Measurements from ENCODE around the gene NKX2-2. TPM values are rescaled to one million over a fixed set of nuclear protein-coding genes. Genes with fewer than 3 reads are reported as not detected.

NKX2-2 gene
- total and polyA plus RNA-seq, 2 donors (not counting 3 experiments of a cell fraction or from before 2014, with no cell fraction given) = not detected

DNA sequence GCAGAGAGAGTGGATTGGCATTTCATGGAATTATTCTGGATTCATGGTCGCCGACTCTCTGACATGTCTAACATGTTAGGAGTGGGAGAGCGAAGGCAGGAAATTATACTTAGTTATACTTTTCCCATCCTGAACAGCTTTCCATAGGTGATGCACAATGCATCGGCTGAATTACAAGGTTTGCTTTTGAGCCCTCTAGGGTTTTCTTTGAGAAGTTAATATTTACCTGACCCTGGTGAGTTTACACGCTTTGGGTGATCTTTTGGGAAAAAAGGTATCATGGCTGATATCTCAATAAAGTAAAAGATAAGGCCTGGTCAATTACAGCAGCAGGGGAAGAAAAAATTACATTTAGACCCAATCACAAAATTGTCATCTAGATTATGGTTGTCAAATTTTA is 14.0 kb upstream of the NKX2-2 start:
- dilution Hi-C loops (cut with MboI; ENCODE audit: extremely low pct_ligation_motif_present, low sequenced_read_pairs) = no loop called here
- POLR2A ChIA-PET = no interaction called here
- Histone ChIP-seq H3K9ac (replicated peaks; ENCODE audit: extremely low read depth, insufficient read depth, low read length) (no peak overlapping the region), H3K4me2 (ENCODE audit: insufficient read depth, low read length) (no peak overlapping the region), H3K9me1 (replicated peaks; ENCODE audit: control insufficient read depth, extremely low read depth, insufficient read depth, low read length) (no peaks in the 10 kb centered on the region), H3K9me3 (replicated peaks; ENCODE audit: control insufficient read depth, insufficient read depth, low read length) (no peaks in the 10 kb centered on the region), H3K79me2 (ENCODE audit: control insufficient read depth, insufficient read depth, low read length) (no peaks in the 10 kb centered on the region), H3K4me1 (ENCODE audit: control insufficient read depth, extremely low read depth, insufficient read depth, low read length) (no peaks in the 10 kb centered on the region), H3K36me3 (ENCODE audit: control insufficient read depth in 2 of 2, extremely low read depth in 1 of 2, insufficient read depth in 2 of 2, low read length in 2 of 2) (no peaks in the 10 kb centered on the region), H3K27me3 (ENCODE audit: control insufficient read depth in 2 of 2, insufficient read depth in 2 of 2, low read length in 2 of 2) (peaks cover 33 to 37% of the 10 kb centered on the region in 2 experiments), H3K27ac (ENCODE audit: insufficient read depth, low read depth, low read length) (no peak overlapping the region), H2AFZ (ENCODE audit: low read depth, low read length) (no peak overlapping the region), H4K20me1 (replicated peaks; ENCODE audit: control insufficient read depth, extremely low read depth, insufficient read depth, low read length) (no peaks in the 10 kb centered on the region), H3K4me3 (replicated peaks in 1 of 3; ENCODE audit: insufficient read depth in 1 of 3, low read depth in 1 of 3, low read length in 3 of 3) (no peak overlapping the region)
- no TSS peak for BruUV-seq (replicated peaks)
- DNase-seq (ENCODE audit: low read depth, low spot score) (no peak), FAIRE-seq (no peak)
- TF ChIP-seq EZH2 (IDR thresholded peaks at IDR 0.05; ENCODE audit: borderline replicate concordance, low read depth, low read length, severe bottlenecking) (no peak), JUN (IDR thresholded peaks at IDR 0.05; ENCODE audit: borderline replicate concordance, insufficient read depth, insufficient read length, low read depth) (no peak), MYC (IDR thresholded peaks at IDR 0.05; ENCODE audit: low read depth, low read length) (no peak), FOS (IDR thresholded peaks at IDR 0.05; ENCODE audit: borderline replicate concordance, insufficient read depth, low read length) (no peak), POLR2AphosphoS5 (IDR thresholded peaks at IDR 0.05; ENCODE audit: insufficient read depth, low read depth, low read length) (no peak), GATA2 (IDR thresholded peaks at IDR 0.05; ENCODE audit: insufficient read depth, insufficient read length, low read depth, low read length) (no peak), POLR2A (IDR thresholded peaks at IDR 0.05; ENCODE audit: low read depth, low read length) (no peak)
- TF ChIP-seq, protein P1, sequence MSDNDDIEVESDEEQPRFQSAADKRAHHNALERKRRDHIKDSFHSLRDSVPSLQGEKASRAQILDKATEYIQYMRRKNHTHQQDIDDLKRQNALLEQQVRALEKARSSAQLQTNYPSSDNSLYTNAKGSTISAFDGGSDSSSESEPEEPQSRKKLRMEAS (IDR thresholded peaks at IDR 0.05; ENCODE audit: insufficient read depth, insufficient read length) = no peak
- TF ChIP-seq, protein P2, sequence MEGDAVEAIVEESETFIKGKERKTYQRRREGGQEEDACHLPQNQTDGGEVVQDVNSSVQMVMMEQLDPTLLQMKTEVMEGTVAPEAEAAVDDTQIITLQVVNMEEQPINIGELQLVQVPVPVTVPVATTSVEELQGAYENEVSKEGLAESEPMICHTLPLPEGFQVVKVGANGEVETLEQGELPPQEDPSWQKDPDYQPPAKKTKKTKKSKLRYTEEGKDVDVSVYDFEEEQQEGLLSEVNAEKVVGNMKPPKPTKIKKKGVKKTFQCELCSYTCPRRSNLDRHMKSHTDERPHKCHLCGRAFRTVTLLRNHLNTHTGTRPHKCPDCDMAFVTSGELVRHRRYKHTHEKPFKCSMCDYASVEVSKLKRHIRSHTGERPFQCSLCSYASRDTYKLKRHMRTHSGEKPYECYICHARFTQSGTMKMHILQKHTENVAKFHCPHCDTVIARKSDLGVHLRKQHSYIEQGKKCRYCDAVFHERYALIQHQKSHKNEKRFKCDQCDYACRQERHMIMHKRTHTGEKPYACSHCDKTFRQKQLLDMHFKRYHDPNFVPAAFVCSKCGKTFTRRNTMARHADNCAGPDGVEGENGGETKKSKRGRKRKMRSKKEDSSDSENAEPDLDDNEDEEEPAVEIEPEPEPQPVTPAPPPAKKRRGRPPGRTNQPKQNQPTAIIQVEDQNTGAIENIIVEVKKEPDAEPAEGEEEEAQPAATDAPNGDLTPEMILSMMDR (IDR thresholded peaks at IDR 0.05; ENCODE audit: extremely low read depth in 1 of 2, insufficient read depth in 1 of 2, low read depth in 1 of 2, low read length in 2 of 2) = no peak
- intact Hi-C loops (cut with micrococcal nuclease) = no loop called here
- CTCF ChIA-PET = interaction anchor here (1.4 kb wide), 1 partner anchor 44 kb away, joined by 4 read pairs; no protein-coding TSS in a partner anchor
